GM12878 (cell line): Measurements from ENCODE around the gene TYRO3. TPM values are rescaled to one million over a fixed set of nuclear protein-coding genes. Genes with fewer than 3 reads are reported as not detected.

Source experiments
- ATAC-seq: fragments of 200-7000 bp; cut with Tn5 transposase; 3 replicates; pipeline ENCODE4 v1.9.1; 2020; ENCODE audit warnings: mild to moderate bottlenecking, moderate library complexity
- BruUV-seq: library from RNA; stranded (reverse); fragments of 400-500 nt; replicated peaks from 2 replicates; lab custom pipeline; 2021; lab: Mats Ljungman, UMichigan
- CTCF ChIA-PET: fragments of 300-600 bp; sonication (Branson Sonifier 250); formaldehyde crosslinking; extraction: SDS; loops from one replicate; lab custom pipeline; 2021; ENCODE audit warnings: inconsistent platforms; lab: Yijun Ruan, JAX
- POLR2A ChIA-PET: fragments of 350-600 bp; formaldehyde crosslinking; extraction: SDS; loops from one replicate; lab custom pipeline; 2021; ENCODE audit warnings: inconsistent platforms; lab: Charles Lee
- RAD21 ChIA-PET: fragments of 300-600 bp; sonication (Branson Sonifier 250); formaldehyde crosslinking; loops from one replicate; lab custom pipeline; 2023; ENCODE audit warnings: antibody characterized with exemption; ENCODE audit not compliant: unreplicated experiment; lab: Charles Lee
- SMC1A ChIA-PET: fragments of 300-600 bp; sonication (Branson Sonifier 250); formaldehyde crosslinking; loops from one replicate; lab custom pipeline; 2023; ENCODE audit not compliant: unreplicated experiment, uncharacterized antibody; lab: Charles Lee
- DNase-seq: peaks from one replicate; pipeline ENCODE4 v3.0.0-alpha.2; 2011; ENCODE audit warnings: low read depth, low spot score
- FAIRE-seq: peaks from 3 replicates; lab custom pipeline; 2011; peaks lifted over from hg19 to GRCh38; lab: Jason Lieb, UNC
- H2AFZ ChIP-seq: 2 replicates; pipeline ENCODE4 v1.6.0; 2011; ENCODE audit warnings: low read depth, low read length, control low read depth; ENCODE audit not compliant: control insufficient read depth
- H3K27ac ChIP-seq: 2 replicates; pipeline ENCODE4 v1.5.1; 2011; ENCODE audit warnings: control low read depth; ENCODE audit not compliant: control insufficient read depth, insufficient read depth
- H3K27me3 ChIP-seq, 2 experiments: replicated peaks in 1 of 2; 2 replicates each; pipeline versions ENCODE4 v1.6.0 to v1.6.1; 2011; ENCODE audit warnings: low read length in 1 of 2; ENCODE audit not compliant: control insufficient read depth in 2 of 2, insufficient read depth in 2 of 2
- H3K36me3 ChIP-seq, 2 experiments: 2 replicates each; pipeline ENCODE4 v1.5.1; 2011; ENCODE audit warnings: low read length in 1 of 2; ENCODE audit not compliant: control insufficient read depth in 2 of 2, insufficient read depth in 2 of 2
- H3K4me1 ChIP-seq: 2 replicates; pipeline ENCODE4 v1.6.1; 2011; ENCODE audit warnings: mild to moderate bottlenecking, low read length, moderate library complexity, mixed read lengths; ENCODE audit not compliant: control insufficient read depth, insufficient read depth
- H3K4me2 ChIP-seq: 2 replicates; pipeline ENCODE4 v1.6.0; 2011; ENCODE audit warnings: control low read depth; ENCODE audit not compliant: control insufficient read depth, insufficient read depth
- H3K4me3 ChIP-seq: fragments of 200-600 bp; sonication (generic); 2 replicates; pipeline ENCODE4 v1.5.1; 2016
- H3K79me2 ChIP-seq: 2 replicates; pipeline ENCODE4 v1.6.0; 2011; ENCODE audit warnings: low read length; ENCODE audit not compliant: control insufficient read depth, insufficient read depth
- H3K9ac ChIP-seq: 2 replicates; pipeline ENCODE4 v1.8.0; 2011; ENCODE audit warnings: low read length, control low read depth, mixed read lengths; ENCODE audit not compliant: control insufficient read depth, insufficient read depth
- H3K9me3 ChIP-seq: replicated peaks from 3 replicates; pipeline ENCODE4 v1.5.1; 2011; ENCODE audit warnings: mild to moderate bottlenecking, low read length; ENCODE audit not compliant: control insufficient read depth, insufficient read depth
- H4K20me1 ChIP-seq: 2 replicates; pipeline ENCODE4 v1.6.0; 2011; ENCODE audit not compliant: control insufficient read depth, insufficient read depth
- ATF3 ChIP-seq: IDR thresholded peaks from 2 replicates; pipeline ENCODE4 v1.6.1; 2011; ENCODE audit warnings: low read depth, mild to moderate bottlenecking, low read length, moderate library complexity, borderline replicate concordance; ENCODE audit errors: extremely low read depth
- BCL11A ChIP-seq: IDR thresholded peaks from 2 replicates; pipeline ENCODE4 v1.6.1; 2011; ENCODE audit warnings: low read depth, low read length
- CBX5 ChIP-seq: sonication (generic); IDR thresholded peaks from 2 replicates; pipeline ENCODE4 v1.6.1; 2016; ENCODE audit warnings: low read depth, moderate library complexity, mild to moderate bottlenecking, inconsistent platforms
- CHD1 ChIP-seq: IDR thresholded peaks from 2 replicates; pipeline ENCODE4 v1.6.1; 2012; ENCODE audit warnings: low read depth, low read length, improper control_type of control experiment
- E4F1 ChIP-seq: fragments of 450-650 bp; IDR thresholded peaks from 2 replicates; pipeline ENCODE4 v1.6.1; 2018; ENCODE audit warnings: borderline replicate concordance, mild to moderate bottlenecking; ENCODE audit not compliant: partially characterized antibody
- EGR1 ChIP-seq, 2 experiments: IDR thresholded peaks; 1 replicate in 1 of 2; 2 replicates in 1 of 2; pipeline ENCODE4 v1.6.1; 2011 to 2012; ENCODE audit warnings: low read depth in 2 of 2, low read length in 2 of 2, borderline replicate concordance in 1 of 2, mild to moderate bottlenecking in 1 of 2, moderate library complexity in 1 of 2
- ESRRA ChIP-seq: IDR thresholded peaks from 2 replicates; pipeline ENCODE4 v1.6.1; 2012; ENCODE audit warnings: mild to moderate bottlenecking, low read length, improper control_type of control experiment
- HDAC2 ChIP-seq: fragments of 200-600 bp; sonication (generic); IDR thresholded peaks from 2 replicates; pipeline ENCODE4 v1.6.1; 2017
- MXI1 ChIP-seq: fragments of 150-350 bp; IDR thresholded peaks from 2 replicates; pipeline ENCODE4 v1.6.1; 2011; ENCODE audit warnings: low read depth, mild to moderate bottlenecking, inconsistent platforms, low read length, improper control_type of control experiment
- NFXL1 ChIP-seq: fragments of 450-650 bp; IDR thresholded peaks from 2 replicates; pipeline ENCODE4 v1.6.1; 2017; ENCODE audit warnings: antibody characterized with exemption, mild to moderate bottlenecking, borderline replicate concordance
- NR2F1 ChIP-seq: fragments of 450-650 bp; conservative IDR thresholded peaks from 2 replicates; pipeline ENCODE4 v1.6.1; 2017; ENCODE audit warnings: mild to moderate bottlenecking
- RAD21 ChIP-seq: IDR thresholded peaks from 2 replicates; pipeline ENCODE4 v1.6.1; 2011; ENCODE audit warnings: mild to moderate bottlenecking, low read depth, low read length, moderate library complexity; ENCODE audit not compliant: insufficient read depth
- SMARCA5 ChIP-seq: fragments of 450-650 bp; IDR thresholded peaks from 2 replicates; pipeline ENCODE4 v1.6.1; 2017; ENCODE audit warnings: mild to moderate bottlenecking
- SRF ChIP-seq, 2 experiments: IDR thresholded peaks; 2 replicates each; pipeline ENCODE4 v1.6.1; 2011; ENCODE audit warnings: low read depth in 2 of 2, low read length in 2 of 2, mild to moderate bottlenecking in 1 of 2, moderate library complexity in 1 of 2
- USF1 ChIP-seq: IDR thresholded peaks from 2 replicates; pipeline ENCODE4 v1.6.1; 2011; ENCODE audit warnings: borderline replicate concordance, low read depth, mild to moderate bottlenecking, moderate library complexity, mixed read lengths, low read length; ENCODE audit not compliant: insufficient read depth; ENCODE audit errors: extremely low read length
- ZNF592 ChIP-seq: fragments of 450-650 bp; IDR thresholded peaks from 2 replicates; pipeline ENCODE4 v1.6.1; 2017; ENCODE audit warnings: mild to moderate bottlenecking, moderate library complexity
- WGBS: methylation state at CpG from one replicate; pipeline ENCODE4 v1.1.6; 2016; ENCODE audit warnings: low lambda C conversion rate; ENCODE audit not compliant: insufficient replicate concordance, insufficient coverage; ENCODE audit errors: missing lambda C conversion rate; 5-methylcytosine and 5-hydroxymethylcytosine counted together
- in situ Hi-C: fragments of 300-500 bp; cut with MboI; formaldehyde crosslinking; loops from 9 replicates; pipeline ENCODE4 v1.14.3; 2018; ENCODE audit warnings: mixed read lengths
- intact Hi-C: fragments of 100-400 bp; cut with micrococcal nuclease; formaldehyde crosslinking; loops from one replicate; pipeline ENCODE4 v1.14.2; 2022; ENCODE audit not compliant: unreplicated experiment
- polyA plus RNA-seq, 11 experiments: library from polyadenylated mRNA; depleted of rRNA in 4 of 11; unstranded in 6 of 11; stranded (reverse) in 5 of 11; fragments of >200 nt; fragmentation: Nextera tagmentation in 4 of 11; fragmentation: Illumina TruSeq in 1 of 11; extraction: Ambion mirVana in 4 of 11; extraction: Trizol in 1 of 11; gene quantifications; 1 replicate in 1 of 11; 2 replicates in 10 of 11; pipeline versions ENCODE4 v1.2.1 to v1.2.3, GENCODE V29; 2011 to 2016; ENCODE audit warnings: inconsistent platforms in 2 of 11, missing spikeins in 2 of 11, low read depth in 1 of 11
- total RNA-seq, 4 experiments: library from RNA; depleted of rRNA in 3 of 4; stranded (reverse); fragments of >200 nt in 3 of 4; fragmentation: Illumina TruSeq in 1 of 4; extraction: Trizol in 1 of 4; gene quantifications; 2 replicates each; pipeline versions ENCODE4 v1.2.1 to v1.2.3, GENCODE V29; 2013 to 2021

TYRO3 gene
- total and polyA plus RNA-seq, 10 of the 15 experiments (the other 5 are each of a cell fraction or from before 2014, with no cell fraction given), result 0.06 to 0.28 (median 0.13) TPM; not detected in 4

GRCh38 chr15:41574158-41574557, 15.1 kb downstream of the TYRO3 start (continued):
- no peak for TF ChIP-seq E4F1
- no peak for TF ChIP-seq RAD21
- no peak for TF ChIP-seq MXI1
- no peak for TF ChIP-seq HDAC2
- TF ChIP-seq USF1, result no peak
- TF ChIP-seq BCL11A, result no peak
- TF ChIP-seq SRF (IDR thresholded peaks at IDR 0.05; ENCODE audit: low read depth in 2 of 2, low read length in 2 of 2), result no peak
- no peak for TF ChIP-seq SMARCA5

GRCh38 chr15:41575282-41575681, 16.3 kb downstream of the TYRO3 start:
- in situ Hi-C loops (no loop called here), intact Hi-C loops (no loop called here)
- BruUV-seq, result no TSS peak
- no peaks in the 10 kb centered on the region for H3K4me1 ChIP-seq
- peaks cover 0 to 1% of the 10 kb centered on the region in 2 experiments; a peak in 1 of 4 replicates for H3K27me3 ChIP-seq
- CTCF ChIA-PET, result interaction anchor here (1.0 kb wide), 1 partner anchor 12 kb away, joined by 3 read pairs; no protein-coding TSS in a partner anchor
- DNase-seq (no peak), ATAC-seq (no peak), FAIRE-seq (no peak)
- H3K9me3 ChIP-seq, result no peaks in the 10 kb centered on the region
- H3K36me3 ChIP-seq, result no peaks in the 10 kb centered on the region
- H4K20me1 ChIP-seq, result no peaks in the 10 kb centered on the region
- SMC1A ChIA-PET, result no interaction called here
- WGBS, result 50% methylated on average over 6 of the region's 6 CpGs
- H3K79me2 ChIP-seq, result no peaks in the 10 kb centered on the region
- RAD21 ChIA-PET, result no interaction called here
- H3K9ac ChIP-seq, result no peak overlapping the region
- H3K4me3 ChIP-seq, result no peak overlapping the region
- H3K4me2 ChIP-seq, result no peak overlapping the region
- no peak overlapping the region for H3K27ac ChIP-seq
- POLR2A ChIA-PET, result interaction anchor here (0.9 kb wide), 1 partner anchor 83 kb away, joined by 3 read pairs; no protein-coding TSS in a partner anchor
- H2AFZ ChIP-seq, result no peak overlapping the region
- TF ChIP-seq ZNF592, result no peak
- no peak for TF ChIP-seq EGR1 (IDR thresholded peaks at IDR 0.05; ENCODE audit: borderline replicate concordance in 1 of 2, low read depth in 2 of 2, low read length in 2 of 2)
- TF ChIP-seq NR2F1, result no peak
- no peak for TF ChIP-seq NFXL1
- TF ChIP-seq ATF3, result no peak
- no peak for TF ChIP-seq SRF (IDR thresholded peaks at IDR 0.05; ENCODE audit: low read depth in 2 of 2, low read length in 2 of 2)
- TF ChIP-seq ESRRA, result no peak
- TF ChIP-seq CHD1, result no peak
- TF ChIP-seq CBX5, result no peak
